Measurements from ENCODE around the gene CCDC83. TPM values are rescaled to one million over a fixed set of nuclear protein-coding genes. Genes with fewer than 3 reads are reported as not detected.

The CCDC83 gene
- total RNA-seq, 1 experiment from 2014 or later = not detected

DNA sequence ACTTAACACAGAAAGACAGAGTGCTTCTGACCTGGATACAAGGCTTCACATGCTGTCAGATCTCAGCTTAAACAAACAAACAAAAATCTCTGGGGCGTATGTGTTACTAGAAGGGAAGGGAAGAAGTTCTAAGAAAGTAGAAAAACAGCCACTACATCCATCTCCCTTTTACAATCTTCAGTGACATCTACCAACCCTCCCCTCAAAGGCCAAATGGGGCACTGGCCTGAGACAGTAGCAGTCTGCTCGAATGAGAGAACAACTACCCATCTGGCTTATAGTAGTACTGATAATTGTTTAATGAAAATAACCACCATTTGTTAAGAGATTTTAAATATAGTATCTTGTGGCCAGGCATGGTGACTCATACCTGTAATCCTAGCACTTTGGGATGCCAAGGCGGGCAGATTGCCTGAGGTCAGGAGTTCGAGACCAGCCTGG lies 29.4 kb downstream of the CCDC83 start:
- H3K4me3 Mint-ChIP-seq (ENCODE audit: unreplicated experiment) = no peak overlapping the region

DNA sequence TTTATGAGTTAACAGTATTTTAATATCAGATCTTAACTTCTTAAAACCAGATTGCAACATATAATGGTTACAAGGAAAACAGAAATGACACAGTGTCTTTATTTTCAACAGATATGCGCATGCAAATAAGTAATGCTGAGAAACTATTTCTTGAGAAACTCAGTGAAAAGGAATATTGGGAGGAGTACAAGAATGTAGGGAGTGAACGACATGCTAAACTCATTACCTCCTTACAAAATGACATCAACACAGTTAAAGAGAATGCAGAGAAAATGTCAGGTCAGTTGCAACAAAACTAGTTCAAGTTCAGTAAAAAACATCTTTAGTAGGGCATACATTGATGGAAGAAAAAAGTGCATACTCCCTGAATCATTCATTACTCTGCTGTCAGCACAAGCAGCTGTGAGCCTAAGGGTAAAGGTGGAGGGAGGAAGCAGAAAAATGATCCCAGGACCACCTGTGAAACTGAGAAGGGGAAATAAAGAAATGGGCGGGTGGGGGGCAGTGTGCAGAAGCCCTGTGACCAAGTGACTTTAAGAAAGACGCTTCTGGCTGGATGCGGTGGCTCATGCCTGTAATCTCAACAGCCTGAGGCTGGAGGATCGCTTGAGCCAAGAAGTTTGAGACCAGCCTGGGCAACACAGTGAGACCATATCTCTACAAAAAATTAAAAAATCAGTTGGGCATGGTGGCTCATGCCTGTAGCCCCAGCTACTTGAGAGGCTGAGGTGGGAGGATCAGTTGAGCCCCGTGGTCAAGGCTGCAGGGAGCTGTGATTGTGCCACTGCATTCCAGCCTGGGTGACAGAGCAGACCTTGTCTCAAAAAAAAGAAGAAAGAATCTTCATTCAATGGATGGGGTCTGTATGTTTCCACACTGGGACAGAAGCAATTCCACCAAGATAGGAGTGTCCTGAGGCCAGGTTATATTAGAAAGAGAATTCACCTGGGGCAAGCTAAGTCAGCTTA lies 31.2 kb downstream of the CCDC83 start:
- Histone ChIP-seq H3K4me3 (ENCODE audit: low read depth, low read length) (no peak overlapping the region), H3K9me3 (no peaks in the 10 kb centered on the region), H3K36me3 (ENCODE audit: control insufficient read depth, insufficient read depth, low read length) (no peaks in the 10 kb centered on the region), H3K4me1 (peaks cover 27% of the 10 kb centered on the region), H3K27me3 (replicated peaks; ENCODE audit: control insufficient read depth, insufficient read depth, low read length) (no peaks in the 10 kb centered on the region)
- CTCF ChIA-PET = no interaction called here
- no peak overlapping the region for H3K27ac Mint-ChIP-seq (ENCODE audit: unreplicated experiment)
- intact Hi-C loops (cut with micrococcal nuclease; ENCODE audit: unreplicated experiment) = no loop called here
- H3K4me1 Mint-ChIP-seq (ENCODE audit: low read depth, unreplicated experiment) = peaks cover 20% of the 10 kb centered on the region
- H3K4me3 Mint-ChIP-seq (ENCODE audit: unreplicated experiment) = no peak overlapping the region
- no peaks in the 10 kb centered on the region for H3K27me3 Mint-ChIP-seq (ENCODE audit: insufficient read depth, unreplicated experiment)
- no peaks in the 10 kb centered on the region for H3K36me3 Mint-ChIP-seq (ENCODE audit: insufficient read depth, unreplicated experiment)
- BruUV-seq (replicated peaks) = no TSS peak
- H3K9me3 Mint-ChIP-seq (ENCODE audit: unreplicated experiment) = no peaks in the 10 kb centered on the region
- POLR2A ChIA-PET = no interaction called here
- no peak for DNase-seq
- TF ChIP-seq, protein P1, sequence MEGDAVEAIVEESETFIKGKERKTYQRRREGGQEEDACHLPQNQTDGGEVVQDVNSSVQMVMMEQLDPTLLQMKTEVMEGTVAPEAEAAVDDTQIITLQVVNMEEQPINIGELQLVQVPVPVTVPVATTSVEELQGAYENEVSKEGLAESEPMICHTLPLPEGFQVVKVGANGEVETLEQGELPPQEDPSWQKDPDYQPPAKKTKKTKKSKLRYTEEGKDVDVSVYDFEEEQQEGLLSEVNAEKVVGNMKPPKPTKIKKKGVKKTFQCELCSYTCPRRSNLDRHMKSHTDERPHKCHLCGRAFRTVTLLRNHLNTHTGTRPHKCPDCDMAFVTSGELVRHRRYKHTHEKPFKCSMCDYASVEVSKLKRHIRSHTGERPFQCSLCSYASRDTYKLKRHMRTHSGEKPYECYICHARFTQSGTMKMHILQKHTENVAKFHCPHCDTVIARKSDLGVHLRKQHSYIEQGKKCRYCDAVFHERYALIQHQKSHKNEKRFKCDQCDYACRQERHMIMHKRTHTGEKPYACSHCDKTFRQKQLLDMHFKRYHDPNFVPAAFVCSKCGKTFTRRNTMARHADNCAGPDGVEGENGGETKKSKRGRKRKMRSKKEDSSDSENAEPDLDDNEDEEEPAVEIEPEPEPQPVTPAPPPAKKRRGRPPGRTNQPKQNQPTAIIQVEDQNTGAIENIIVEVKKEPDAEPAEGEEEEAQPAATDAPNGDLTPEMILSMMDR (IDR thresholded peaks at IDR 0.05; ENCODE audit: insufficient read depth in 1 of 2, low read depth in 1 of 2, low read length in 1 of 2, severe bottlenecking in 1 of 2, unreplicated experiment in 1 of 2) = no peak

More for the DNA sequence above, 29.4 kb downstream of the CCDC83 start:
- Histone ChIP-seq H3K4me1 (peaks cover 9% of the 10 kb centered on the region), H3K4me3 (ENCODE audit: low read depth, low read length) (no peak overlapping the region), H3K9me3 (no peaks in the 10 kb centered on the region), H3K27me3 (replicated peaks; ENCODE audit: control insufficient read depth, insufficient read depth, low read length) (no peaks in the 10 kb centered on the region), H3K36me3 (ENCODE audit: control insufficient read depth, insufficient read depth, low read length) (no peaks in the 10 kb centered on the region)
- TF ChIP-seq, protein P1 (IDR thresholded peaks at IDR 0.05; ENCODE audit: insufficient read depth in 1 of 2, low read depth in 1 of 2, low read length in 1 of 2, severe bottlenecking in 1 of 2, unreplicated experiment in 1 of 2) = no peak
- peaks cover 4% of the 10 kb centered on the region for H3K4me1 Mint-ChIP-seq (ENCODE audit: low read depth, unreplicated experiment)
- no peak overlapping the region for H3K27ac Mint-ChIP-seq (ENCODE audit: unreplicated experiment)
- H3K36me3 Mint-ChIP-seq (ENCODE audit: insufficient read depth, unreplicated experiment) = no peaks in the 10 kb centered on the region
- intact Hi-C loops (cut with micrococcal nuclease; ENCODE audit: unreplicated experiment) = no loop called here
- ChIA-PET CTCF (no interaction called here), POLR2A (no interaction called here)
- H3K27me3 Mint-ChIP-seq (ENCODE audit: insufficient read depth, unreplicated experiment) = no peaks in the 10 kb centered on the region
- no peak for DNase-seq
- no peaks in the 10 kb centered on the region for H3K9me3 Mint-ChIP-seq (ENCODE audit: unreplicated experiment)
- BruUV-seq (replicated peaks) = no TSS peak

DNA sequence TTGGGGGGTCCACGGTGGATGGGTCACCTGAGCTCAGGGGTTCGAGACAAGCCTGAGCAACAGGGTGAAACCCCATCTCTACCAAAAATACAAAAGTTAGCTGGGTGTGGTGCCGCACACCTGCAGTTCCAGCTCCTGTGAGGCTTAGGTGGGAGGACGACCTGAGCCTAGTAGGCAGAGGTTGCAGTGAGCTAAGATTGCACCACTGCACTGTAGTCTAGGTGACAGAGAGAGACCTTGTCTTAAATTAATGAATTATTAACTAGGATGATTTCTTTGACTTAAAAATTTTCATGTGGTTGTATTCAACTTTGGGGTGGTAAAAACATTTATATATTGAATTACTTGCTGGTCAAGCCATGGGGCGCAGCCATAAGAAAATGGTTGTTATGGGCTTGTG lies 33.9 kb downstream of the CCDC83 start:
- Mint-ChIP-seq H3K27me3 (ENCODE audit: insufficient read depth, unreplicated experiment) (no peaks in the 10 kb centered on the region), H3K9me3 (ENCODE audit: unreplicated experiment) (no peaks in the 10 kb centered on the region), H3K27ac (ENCODE audit: unreplicated experiment) (no peak overlapping the region), H3K4me1 (ENCODE audit: low read depth, unreplicated experiment) (peaks cover 20% of the 10 kb centered on the region), H3K36me3 (ENCODE audit: insufficient read depth, unreplicated experiment) (no peaks in the 10 kb centered on the region), H3K4me3 (ENCODE audit: unreplicated experiment) (no peak overlapping the region)
- intact Hi-C loops (cut with micrococcal nuclease; ENCODE audit: unreplicated experiment) = loop anchor here (1.0 kb wide), 1 partner anchor 34 kb away; the partner anchor contains the start of gene CCDC83
- CTCF ChIA-PET = no interaction called here
- no peaks in the 10 kb centered on the region for H3K36me3 ChIP-seq (ENCODE audit: control insufficient read depth, insufficient read depth, low read length)
- POLR2A ChIA-PET = no interaction called here
- TF ChIP-seq, protein P1 (IDR thresholded peaks at IDR 0.05; ENCODE audit: insufficient read depth in 1 of 2, low read depth in 1 of 2, low read length in 1 of 2, severe bottlenecking in 1 of 2, unreplicated experiment in 1 of 2) = no peak
- no peaks in the 10 kb centered on the region for H3K27me3 ChIP-seq (replicated peaks; ENCODE audit: control insufficient read depth, insufficient read depth, low read length)
- no peaks in the 10 kb centered on the region for H3K9me3 ChIP-seq
- no peak for DNase-seq
- no TSS peak for BruUV-seq (replicated peaks)
- no peak overlapping the region for H3K4me3 ChIP-seq (ENCODE audit: low read depth, low read length)
- peaks cover 31% of the 10 kb centered on the region for H3K4me1 ChIP-seq

Measured in Caco-2 (cell line).